Gastrocnemius medialis (tissue), 4 donors: ENCODE data around the gene FERMT1. TPM values are rescaled to one million over a fixed set of nuclear protein-coding genes. Genes with fewer than 3 reads are reported as not detected.

ENCODE experiments used
- ATAC-seq, 2 donors: fragments of 150-250 bp; one replicate each; pipeline ENCODE4 v1.9.1; 2016
- DNase-seq, 2 donors: peaks; one replicate each; pipeline ENCODE4 v3.0.0-alpha.2; 2019
- H3K27ac ChIP-seq, 4 donors: fragments of 200-600 bp; sonication (generic); 1 replicate in 1 of 4; 2 replicates in 3 of 4; pipeline ENCODE4 v1.5.1; 2016 to 2018; ENCODE audit warnings: mild to moderate bottlenecking in 2 of 4, moderate library complexity in 1 of 4
- H3K27me3 ChIP-seq, 3 donors: fragments of 200-600 bp; sonication (generic) in 2 of 3; 1 replicate in 1 of 3; 2 replicates in 2 of 3; pipeline versions ENCODE4 v1.5.1 to v1.6.0; 2016 to 2019; ENCODE audit warnings: mild to moderate bottlenecking in 1 of 3, moderate library complexity in 1 of 3
- H3K36me3 ChIP-seq, 2 donors: fragments of 200-600 bp; sonication (generic) in 1 of 2; one replicate each; pipeline ENCODE4 v1.5.1; 2017 to 2018
- H3K4me1 ChIP-seq, 2 donors: fragments of 200-600 bp; sonication (generic) in 1 of 2; one replicate each; pipeline ENCODE4 v1.5.1; 2016 to 2017; ENCODE audit warnings: mild to moderate bottlenecking in 2 of 2
- H3K4me3 ChIP-seq, 4 donors: fragments of 200-600 bp; sonication (generic) in 3 of 4; 1 replicate in 1 of 4; 2 replicates in 3 of 4; pipeline ENCODE4 v1.5.1; 2016 to 2019; ENCODE audit warnings: mild to moderate bottlenecking in 2 of 4
- H3K9me3 ChIP-seq, 3 donors: fragments of 200-600 bp; sonication (generic) in 2 of 3; 1 replicate in 1 of 3; 2 replicates in 2 of 3; pipeline ENCODE4 v1.5.1; 2016 to 2019
- POLR2A ChIP-seq, 2 donors: fragments of 450-650 bp; IDR thresholded peaks; one replicate each; pipeline ENCODE4 v1.6.1; 2017; ENCODE audit warnings: antibody characterized with exemption in 2 of 2, mild to moderate bottlenecking in 2 of 2, moderate library complexity in 2 of 2
- in situ Hi-C, 4 donors: fragments of 200-750 bp; cut with MboI; loops; one replicate each; pipeline versions ENCODE4 v1.15.0 to v1.8.0; 2017; ENCODE audit warnings: low sequenced_read_pairs in 4 of 4
- intact Hi-C: fragments of 100-400 bp; cut with DNase I; formaldehyde crosslinking; loops from one replicate; pipeline ENCODE4 v1.15.1; 2023; ENCODE audit warnings: low total_unique reads
- total RNA-seq, 4 donors: library from RNA; depleted of rRNA; stranded (reverse); fragments of >200 nt; gene quantifications; one replicate each; pipeline versions ENCODE4 v1.1.0 to v1.2.3, GENCODE V29; 2016
- TF ChIP-seq, protein P1 (sequence below), 5 experiments: fragments of 450-650 bp in 3 of 5; fragments of 200-600 bp in 2 of 5; sonication (generic) in 2 of 5; IDR thresholded peaks in 4 of 5; conservative IDR thresholded peaks in 1 of 5; 1 replicate in 4 of 5; 2 replicates in 1 of 5; pipeline ENCODE4 v1.5.1; 2016 to 2019; ENCODE audit warnings: antibody characterized with exemption in 5 of 5, mild to moderate bottlenecking in 3 of 5, moderate library complexity in 3 of 5

FERMT1 gene
- total RNA-seq, 4 donors from 2014 or later, result 0.09 to 0.36 TPM; not detected in 2

DNA sequence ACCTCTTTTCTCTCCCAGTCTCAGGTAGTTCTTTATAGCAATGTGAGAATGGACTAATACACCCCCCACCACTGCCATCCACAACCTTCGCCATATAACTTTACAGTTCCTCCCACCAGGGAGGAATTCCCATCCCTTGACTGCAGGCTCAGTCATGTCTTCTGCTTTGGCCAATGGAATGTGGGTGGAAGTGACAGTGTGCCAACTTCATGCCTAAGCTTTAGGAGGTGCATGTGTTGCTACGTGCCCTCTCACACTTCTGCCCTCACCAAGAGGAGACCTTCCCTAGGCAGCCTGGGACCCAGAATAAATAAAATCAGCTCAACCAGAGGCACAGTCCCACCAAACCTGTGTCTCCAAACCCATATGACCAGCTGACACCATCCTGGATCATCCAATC, 36.0 kb downstream of the FERMT1 start:
- no peak for ATAC-seq
- no peak for DNase-seq
- no peaks in the 10 kb centered on the region for H3K36me3 ChIP-seq
- H3K27me3 ChIP-seq, result no peaks in the 10 kb centered on the region
- H3K4me1 ChIP-seq, result no peaks in the 10 kb centered on the region
- intact Hi-C loops (no loop called here), in situ Hi-C loops (loop anchor here in 1 of 4 donors (25.0 kb wide), 2 partner anchors 125 to 550 kb away; partner anchors contain the start of genes MCM8 and TRMT6)
- H3K9me3 ChIP-seq, result no peaks in the 10 kb centered on the region
- H3K27ac ChIP-seq, result no peak overlapping the region
- TF ChIP-seq POLR2A (IDR thresholded peaks at IDR 0.05), result no peak
- TF ChIP-seq, protein P1, sequence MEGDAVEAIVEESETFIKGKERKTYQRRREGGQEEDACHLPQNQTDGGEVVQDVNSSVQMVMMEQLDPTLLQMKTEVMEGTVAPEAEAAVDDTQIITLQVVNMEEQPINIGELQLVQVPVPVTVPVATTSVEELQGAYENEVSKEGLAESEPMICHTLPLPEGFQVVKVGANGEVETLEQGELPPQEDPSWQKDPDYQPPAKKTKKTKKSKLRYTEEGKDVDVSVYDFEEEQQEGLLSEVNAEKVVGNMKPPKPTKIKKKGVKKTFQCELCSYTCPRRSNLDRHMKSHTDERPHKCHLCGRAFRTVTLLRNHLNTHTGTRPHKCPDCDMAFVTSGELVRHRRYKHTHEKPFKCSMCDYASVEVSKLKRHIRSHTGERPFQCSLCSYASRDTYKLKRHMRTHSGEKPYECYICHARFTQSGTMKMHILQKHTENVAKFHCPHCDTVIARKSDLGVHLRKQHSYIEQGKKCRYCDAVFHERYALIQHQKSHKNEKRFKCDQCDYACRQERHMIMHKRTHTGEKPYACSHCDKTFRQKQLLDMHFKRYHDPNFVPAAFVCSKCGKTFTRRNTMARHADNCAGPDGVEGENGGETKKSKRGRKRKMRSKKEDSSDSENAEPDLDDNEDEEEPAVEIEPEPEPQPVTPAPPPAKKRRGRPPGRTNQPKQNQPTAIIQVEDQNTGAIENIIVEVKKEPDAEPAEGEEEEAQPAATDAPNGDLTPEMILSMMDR (IDR thresholded peaks at IDR 0.05 in 4 of 5, conservative IDR thresholded peaks at IDR 0.05 in 1 of 5), result no peak
- H3K4me3 ChIP-seq, result no peak overlapping the region

GRCh38 chr20:6083926-6084325, 38.9 kb downstream of the FERMT1 start:
- DNase-seq (no peak), ATAC-seq (no peak)
- Histone ChIP-seq H3K27me3 (no peaks in the 10 kb centered on the region), H3K9me3 (no peaks in the 10 kb centered on the region), H3K4me3 (no peak overlapping the region), H3K4me1 (no peaks in the 10 kb centered on the region), H3K27ac (no peak overlapping the region), H3K36me3 (no peaks in the 10 kb centered on the region)
- intact Hi-C loops (no loop called here), in situ Hi-C loops (loop anchor here in 1 of 4 donors (25.0 kb wide), 2 partner anchors 122 to 547 kb away; partner anchors contain the start of genes MCM8 and TRMT6)
- TF ChIP-seq, protein P1 (IDR thresholded peaks at IDR 0.05 in 4 of 5, conservative IDR thresholded peaks at IDR 0.05 in 1 of 5), result no peak
- TF ChIP-seq POLR2A (IDR thresholded peaks at IDR 0.05), result no peak

- H3K4me3 ChIP-seq, result no peak overlapping the region
- ATAC-seq (peak; percentile 72 to 74), DNase-seq (peak; percentile 6 to 27)
- H3K27ac ChIP-seq, result no peak overlapping the region
- no peaks in the 10 kb centered on the region for H3K36me3 ChIP-seq
- no peak for TF ChIP-seq POLR2A (IDR thresholded peaks at IDR 0.05)
- TF ChIP-seq, protein P1 (IDR thresholded peaks at IDR 0.05 in 4 of 5, conservative IDR thresholded peaks at IDR 0.05 in 1 of 5), result no peak
- intact Hi-C loops, result no loop called here
- no peaks in the 10 kb centered on the region for H3K4me1 ChIP-seq
- no peaks in the 10 kb centered on the region for H3K27me3 ChIP-seq
- in situ Hi-C loops, result loop anchor here in 1 of 4 donors (25.0 kb wide), 2 partner anchors 119 to 544 kb away; partner anchors contain the start of genes MCM8 and TRMT6
- no peaks in the 10 kb centered on the region for H3K9me3 ChIP-seq
Observed at GRCh38 chr20:6081236-6081635, 41.6 kb downstream of the FERMT1 start.

- in situ Hi-C loops (loop anchor here (5.0 to 25.0 kb wide), 4 partner anchors 117 to 554 kb away; partner anchors contain the start of genes MCM8 (in 1 of the 4) and TRMT6 (in 1 of the 4)), intact Hi-C loops (loop anchor here (5.0 kb wide), 1 partner anchor 47 kb away; no protein-coding TSS in a partner anchor)
- peaks cover 6 to 8% of the 10 kb centered on the region in 2 donors for H3K4me1 ChIP-seq
- no peak for ATAC-seq
- H3K27ac ChIP-seq, result no peak overlapping the region
- no peak for TF ChIP-seq POLR2A (IDR thresholded peaks at IDR 0.05)
- TF ChIP-seq, protein P1 (IDR thresholded peaks at IDR 0.05 in 4 of 5, conservative IDR thresholded peaks at IDR 0.05 in 1 of 5), result no peak
- H3K36me3 ChIP-seq, result no peaks in the 10 kb centered on the region
- no peaks in the 10 kb centered on the region for H3K9me3 ChIP-seq
- no peak overlapping the region for H3K4me3 ChIP-seq
- no peak for DNase-seq
- no peaks in the 10 kb centered on the region for H3K27me3 ChIP-seq
Observed at GRCh38 chr20:6079016-6079415, 43.8 kb downstream of the FERMT1 start.
